ENCODE measurements around the gene CPSF4. TPM values are rescaled to one million over a fixed set of nuclear protein-coding genes. Genes with fewer than 3 reads are reported as not detected.

CPSF4 gene
- total RNA-seq, result 35.4 and 40.1 TPM in 2 replicates

DNA sequence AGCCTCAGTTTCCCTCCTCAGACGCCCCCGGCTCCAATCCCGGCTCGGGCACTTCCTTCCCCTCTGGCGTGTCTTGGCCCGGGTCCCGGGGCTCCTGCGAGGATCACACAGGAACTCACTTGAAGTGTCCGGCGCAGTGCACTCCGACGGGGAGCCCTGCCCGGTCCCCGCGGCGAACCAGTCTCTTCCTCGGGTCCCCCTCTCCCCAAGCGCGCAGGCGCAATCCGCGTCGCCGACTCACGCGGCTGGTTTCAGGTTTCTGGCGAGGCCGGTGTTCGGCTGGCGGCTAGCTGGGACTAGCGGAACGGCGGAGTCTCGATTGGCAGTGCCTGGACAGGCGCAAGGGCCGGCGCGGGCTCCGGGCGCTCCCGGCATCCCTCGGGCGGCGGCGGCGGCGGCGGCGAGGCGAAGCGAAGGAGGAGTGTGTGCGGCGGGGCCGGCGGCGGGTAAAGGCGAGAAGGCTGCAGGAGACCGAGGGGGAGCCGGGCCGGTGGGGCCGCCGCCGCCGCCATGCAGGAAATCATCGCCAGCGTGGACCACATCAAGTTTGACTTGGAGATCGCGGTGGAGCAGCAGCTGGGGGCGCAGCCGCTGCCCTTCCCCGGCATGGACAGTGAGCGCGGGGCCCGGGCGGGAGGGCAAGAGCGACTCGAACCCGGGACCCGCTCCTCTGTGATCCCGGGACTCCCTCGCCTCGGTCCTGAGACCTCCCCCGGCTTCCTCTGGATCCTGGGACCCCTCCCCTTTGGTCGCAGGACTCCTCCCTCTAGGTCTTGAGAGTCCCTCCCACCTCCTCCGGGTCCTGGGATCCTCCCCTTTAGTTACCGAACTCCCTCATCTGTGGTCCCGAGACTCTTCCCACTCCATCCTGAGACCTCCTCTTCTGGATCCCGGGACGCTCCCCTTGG is at the start of gene CPSF4, which contains the start of gene PTCD1:
Gene CPSF4 (plus strand): TSS at position 371 of the 908 bp plus-strand sequence. CDS start 140 bp downstream, at position 511.
Gene PTCD1 (minus strand): TSS at position 226 of the 908 bp plus-strand sequence. CDS start 3,556 bp downstream, outside the sequence.

DNA sequence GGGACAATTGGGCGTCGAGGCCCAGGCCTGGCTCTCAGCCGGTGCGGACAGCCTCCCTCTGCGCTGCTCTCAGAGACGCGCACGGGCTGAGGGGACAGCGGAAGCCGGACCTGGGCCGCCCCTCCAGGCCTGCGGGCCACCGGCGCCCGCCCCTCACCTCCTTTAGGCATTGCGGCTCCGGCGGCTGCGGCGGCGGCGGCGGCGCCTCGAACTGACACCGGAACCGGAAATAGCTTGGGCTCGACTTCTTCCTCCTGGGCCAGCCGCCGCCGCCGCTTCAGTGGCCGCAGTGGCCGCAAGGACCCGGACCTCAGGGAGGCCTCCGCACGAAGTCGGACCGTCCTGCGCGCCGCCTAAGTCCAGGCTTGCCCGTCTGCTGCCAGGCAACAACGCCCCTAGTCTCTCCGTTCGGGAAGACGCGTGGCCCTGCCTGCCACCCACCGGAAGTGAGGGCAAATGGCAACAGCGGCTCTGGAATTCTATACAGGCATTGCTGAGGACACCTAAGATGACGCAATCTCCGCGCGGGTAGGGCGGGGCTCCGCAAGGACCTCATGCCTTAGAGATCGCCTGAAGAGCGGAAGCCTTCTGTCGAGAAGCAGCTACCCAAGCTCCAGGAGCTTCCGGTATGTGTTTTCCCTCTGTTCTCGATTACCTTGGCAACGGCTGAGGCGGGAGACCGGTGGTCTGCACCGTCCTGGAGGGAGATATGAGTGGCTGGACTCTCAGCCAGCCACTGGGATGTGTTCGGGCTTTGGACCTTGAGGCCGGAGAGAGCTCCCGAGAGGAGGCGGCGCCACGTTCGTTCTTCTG is 30.2 kb upstream of the CPSF4 start, which contains the start of the genes BUD31 and PDAP1:
Gene BUD31 (plus strand): TSS at position 591 of the 813 bp plus-strand sequence. CDS start 2,124 bp downstream, outside the sequence.
Gene PDAP1 (minus strand): TSS at position 219 of the 813 bp plus-strand sequence. CDS start 49 bp downstream, at position 170.

GRCh38 chr7:99472561-99473314 is 34.0 kb downstream of the CPSF4 start, which contains the start of gene ZNF789:
TSS of gene ZNF789 (plus strand) at chr7:99472890. CDS start at chr7:99476457, 3,567 bp downstream.

GRCh38 chr7:99499721-99500636 is 61.2 kb downstream of the CPSF4 start, which contains the start of gene ZNF394:
TSS of gene ZNF394 (minus strand) at chr7:99500281. CDS start at chr7:99500093, 188 bp downstream.

DNA sequence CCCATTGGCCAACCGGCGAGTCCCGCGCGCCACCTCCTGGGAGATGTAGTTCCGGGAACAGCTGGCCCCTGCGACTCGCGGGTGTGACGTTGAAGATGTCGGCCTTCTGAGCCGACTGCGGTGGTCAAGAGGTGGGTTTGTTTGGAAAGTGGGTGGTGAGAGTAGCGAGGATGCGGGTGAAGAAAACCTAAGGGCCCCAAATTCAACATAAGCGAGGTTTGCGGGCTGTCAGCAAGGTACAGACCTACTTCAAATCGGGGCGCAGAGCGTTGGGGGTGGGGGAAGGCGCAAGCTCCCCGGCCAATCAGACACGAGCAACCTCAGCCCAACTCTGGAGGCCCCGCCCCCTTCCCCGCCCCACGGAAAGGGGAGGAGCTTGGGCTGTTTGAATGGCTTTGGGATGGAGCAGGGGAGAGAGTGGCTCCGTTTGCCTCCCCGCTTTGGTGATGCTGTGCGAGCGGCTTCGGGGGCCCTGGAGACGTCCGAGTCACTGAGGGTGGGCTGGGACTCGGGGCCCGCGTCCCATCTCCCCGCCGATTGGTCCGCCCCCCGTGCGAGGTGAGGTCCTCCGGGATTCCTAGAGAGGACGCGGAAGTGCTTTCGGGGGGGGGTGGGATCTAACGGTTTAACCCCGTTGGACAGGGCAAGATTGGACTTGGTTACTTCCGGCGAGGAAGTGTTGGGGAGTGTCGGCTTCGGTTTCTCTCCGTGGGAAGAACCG is 66.0 kb downstream of the CPSF4 start, which contains the start of gene ZKSCAN5:
Gene ZKSCAN5 (plus strand): TSS at position 60 of the 721 bp plus-strand sequence. CDS start 1,383 bp downstream, outside the sequence.

Other genes starting within 250 kb of the CPSF4 start
- not detected in 2 replicates for gene KPNA7, start 230.8 kb upstream of the CPSF4 start, total RNA-seq
- gene MYH16, start 166.1 kb upstream of the CPSF4 start, total RNA-seq, result under 0.01 and 0.32 TPM in 2 replicates
- gene ARPC1A, start 113.0 kb upstream of the CPSF4 start, total RNA-seq, result 230 and 311 TPM in 2 replicates
- 395 and 544 TPM in 2 replicates for gene ARPC1B, start 64.2 kb upstream of the CPSF4 start, total RNA-seq
- gene PDAP1, start 30.3 kb upstream of the CPSF4 start, total RNA-seq, result 54.9 and 85.2 TPM in 2 replicates
- 76.3 and 77.2 TPM in 2 replicates for gene BUD31, start 30.0 kb upstream of the CPSF4 start, total RNA-seq
- gene PTCD1, start 145 bp upstream of the CPSF4 start, total RNA-seq, result 5.3 and 6.6 TPM in 2 replicates
- 375 and 564 TPM in 2 replicates for gene ATP5MF, start 27.2 kb downstream of the CPSF4 start, total RNA-seq
- 4.2 and 8.3 TPM in 2 replicates for gene ZNF789, start 33.9 kb downstream of the CPSF4 start, total RNA-seq
- gene ZNF394, start 61.3 kb downstream of the CPSF4 start, total RNA-seq, result 18.1 and 25.8 TPM in 2 replicates
- gene ZKSCAN5, start 65.7 kb downstream of the CPSF4 start, total RNA-seq, result 11.3 and 13.7 TPM in 2 replicates
- 6.2 and 7.2 TPM in 2 replicates for gene FAM200A, start 113.2 kb downstream of the CPSF4 start, total RNA-seq
- gene ZNF655, start 119.7 kb downstream of the CPSF4 start, total RNA-seq, result 49.6 and 68.9 TPM in 2 replicates
- 0.89 TPM in 1 of 2 replicates, not detected in the other for gene TMEM225B, start 159.3 kb downstream of the CPSF4 start, total RNA-seq
- 9.2 and 9.7 TPM in 2 replicates for gene ZSCAN25, start 178.0 kb downstream of the CPSF4 start, total RNA-seq
- 0.18 and 0.30 TPM in 2 replicates for gene CYP3A5, start 241.1 kb downstream of the CPSF4 start, total RNA-seq